ENCODE data around the gene PPP6R3. TPM values are rescaled to one million over a fixed set of nuclear protein-coding genes. Genes with fewer than 3 reads are reported as not detected.
A peak's percentile ranks its signal among the peaks of the same experiment; 100 is the strongest.
"Not testable (repeated sequence)": the region's sequence is repeated elsewhere in the genome, so short reads cannot be mapped to it uniquely, and the experiment has no call there.

The PPP6R3 gene
- total RNA-seq, 1 experiment from 2014 or later = 143 TPM

DNA sequence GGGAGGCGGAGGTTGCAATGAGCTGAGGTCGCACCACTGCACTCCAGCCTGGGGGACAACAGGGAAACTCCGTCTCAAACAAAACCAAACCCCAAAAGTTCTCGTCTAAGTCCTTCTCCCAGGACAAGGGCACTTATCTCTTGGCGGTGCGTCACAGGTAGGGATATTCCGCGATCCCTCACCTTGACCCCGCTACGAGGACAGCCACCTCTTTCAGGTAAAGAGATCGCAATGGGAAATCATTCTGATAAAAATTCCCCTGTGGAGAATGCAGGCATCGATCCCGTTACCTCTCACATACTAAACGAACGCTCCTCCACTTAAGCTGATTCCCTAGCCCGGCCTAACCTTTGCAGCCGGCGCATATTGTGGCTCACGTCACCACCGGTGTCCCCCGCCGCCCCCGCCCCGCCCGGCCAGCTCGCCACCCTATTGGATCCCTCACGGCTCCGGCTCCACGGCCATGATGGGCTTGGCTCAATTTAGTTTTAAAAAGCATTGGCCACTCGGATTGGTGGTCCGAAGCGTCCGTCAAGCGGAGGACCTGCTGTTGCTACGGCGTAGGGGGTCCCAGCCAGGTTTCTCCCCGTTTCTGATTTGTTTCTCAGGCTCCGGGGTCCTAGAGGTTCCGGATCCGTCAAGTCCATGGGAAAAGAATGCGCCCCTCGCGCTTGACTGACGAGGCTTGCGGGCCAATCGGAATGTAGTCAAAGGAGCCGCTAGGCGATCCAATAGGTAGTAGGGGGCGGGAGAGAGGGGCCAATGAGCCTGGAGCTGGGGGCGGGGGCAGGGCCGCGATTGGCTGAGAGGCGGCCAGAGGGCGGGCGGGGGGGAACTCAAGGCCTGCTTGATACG, 439 bp upstream of the PPP6R3 start:
- Histone ChIP-seq H3K27ac (peak overlapping the region; percentile 76), H3K27me3 (no peaks in the 10 kb centered on the region)

DNA sequence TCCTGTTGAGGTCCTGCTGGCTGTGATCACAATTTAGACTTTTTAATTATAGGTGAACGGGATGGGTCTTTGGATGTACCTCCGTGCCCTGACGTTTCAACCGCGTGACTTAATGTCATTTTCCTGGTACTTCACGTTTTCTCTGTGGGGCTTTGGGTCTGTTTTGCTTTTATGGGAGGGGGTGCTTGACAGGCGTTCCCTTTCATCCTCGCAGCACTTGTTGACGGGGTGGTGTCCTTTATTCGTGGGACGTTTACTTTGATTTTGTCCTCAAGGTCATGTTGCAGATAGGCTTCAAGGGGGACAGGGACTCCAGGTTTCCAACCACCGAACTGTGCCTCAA, 994 bp downstream of the PPP6R3 start:
- no peak for DNase-seq
- Histone ChIP-seq H3K4me1 (no peaks in the 10 kb centered on the region; the same call in 1 of the 2 replicates), H3K36me3 (peaks cover 19% of the 10 kb centered on the region), H3K4me3 (peak overlapping the region; percentile 100), H3K27me3 (no peaks in the 10 kb centered on the region), H3K9me3 (replicated peaks) (no peaks in the 10 kb centered on the region), H3K27ac (no peak overlapping the region; the same call in 1 of the 2 replicates)

More for the DNA sequence above, 439 bp upstream of the PPP6R3 start:
- DNase-seq = peak; percentile 98 to 99
- peaks cover 10% of the 10 kb centered on the region for H3K36me3 ChIP-seq
- H3K4me3 ChIP-seq = peak overlapping the region; percentile 100
- H3K9me3 ChIP-seq (replicated peaks) = no peaks in the 10 kb centered on the region
- H3K4me1 ChIP-seq = no peaks in the 10 kb centered on the region; the same call in 1 of the 2 replicates

DNA sequence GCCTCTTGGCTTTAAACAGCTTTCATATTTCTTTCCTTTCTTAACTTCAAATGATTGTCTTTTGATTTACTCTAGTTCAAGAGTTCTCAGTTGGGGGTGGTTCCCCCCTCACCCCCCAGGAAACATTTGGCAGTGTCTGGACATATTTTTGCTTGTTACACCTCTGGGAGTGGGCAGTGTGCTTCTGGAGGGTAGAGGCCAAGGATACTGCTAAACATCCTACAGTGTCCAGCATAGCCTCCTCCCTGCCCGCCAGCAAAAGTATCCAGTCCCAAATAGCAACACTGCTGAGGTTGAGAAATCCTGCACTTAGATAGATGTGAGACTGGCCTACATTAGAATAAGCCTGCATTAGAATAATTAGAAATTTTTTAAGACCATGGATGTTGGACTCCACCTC, 3.2 kb downstream of the PPP6R3 start:
- Histone ChIP-seq H3K4me1 (no peaks in the 10 kb centered on the region; the same call in 1 of the 2 replicates), H3K27me3 (no peaks in the 10 kb centered on the region), H3K36me3 (peaks cover 27% of the 10 kb centered on the region), H3K4me3 (no peak overlapping the region), H3K9me3 (replicated peaks) (no peaks in the 10 kb centered on the region), H3K27ac (no peak overlapping the region)
- DNase-seq = no peak

DNA sequence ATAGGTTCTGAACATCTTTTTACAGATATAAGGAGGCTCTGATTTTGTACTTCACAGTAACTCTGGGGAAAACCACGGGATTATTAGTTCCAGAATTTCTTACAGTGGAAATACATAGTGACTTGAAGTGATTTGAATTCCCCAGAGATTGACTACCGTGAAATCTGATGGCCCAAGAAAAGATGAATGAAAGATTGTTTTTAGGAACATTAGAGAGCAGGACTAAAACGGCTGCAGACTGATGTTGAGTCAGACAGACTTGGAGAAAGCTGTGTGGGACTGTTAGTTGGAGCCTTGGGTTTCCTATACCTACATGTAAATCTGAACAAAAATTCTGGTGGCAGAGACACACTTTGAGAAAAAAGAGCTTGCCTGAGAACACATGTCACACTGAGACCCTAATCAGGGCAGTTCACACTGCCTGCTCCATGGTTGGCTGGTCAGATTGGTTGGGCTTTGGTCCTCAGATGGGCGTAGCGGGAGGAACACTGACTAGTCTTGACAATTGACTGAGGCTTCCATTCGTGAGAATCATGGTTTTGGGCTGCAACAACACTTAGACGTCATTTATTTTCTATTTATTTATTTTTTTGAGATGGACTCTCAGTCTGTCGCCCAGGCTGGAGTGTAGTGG, 6.8 kb downstream of the PPP6R3 start:
- Histone ChIP-seq H3K4me1 (no peaks in the 10 kb centered on the region; the same call in 1 of the 2 replicates), H3K27ac (no peak overlapping the region), H3K4me3 (no peak overlapping the region), H3K27me3 (no peaks in the 10 kb centered on the region), H3K9me3 (replicated peaks) (no peaks in the 10 kb centered on the region), H3K36me3 (peaks cover 36% of the 10 kb centered on the region)
- no peak for DNase-seq

DNA sequence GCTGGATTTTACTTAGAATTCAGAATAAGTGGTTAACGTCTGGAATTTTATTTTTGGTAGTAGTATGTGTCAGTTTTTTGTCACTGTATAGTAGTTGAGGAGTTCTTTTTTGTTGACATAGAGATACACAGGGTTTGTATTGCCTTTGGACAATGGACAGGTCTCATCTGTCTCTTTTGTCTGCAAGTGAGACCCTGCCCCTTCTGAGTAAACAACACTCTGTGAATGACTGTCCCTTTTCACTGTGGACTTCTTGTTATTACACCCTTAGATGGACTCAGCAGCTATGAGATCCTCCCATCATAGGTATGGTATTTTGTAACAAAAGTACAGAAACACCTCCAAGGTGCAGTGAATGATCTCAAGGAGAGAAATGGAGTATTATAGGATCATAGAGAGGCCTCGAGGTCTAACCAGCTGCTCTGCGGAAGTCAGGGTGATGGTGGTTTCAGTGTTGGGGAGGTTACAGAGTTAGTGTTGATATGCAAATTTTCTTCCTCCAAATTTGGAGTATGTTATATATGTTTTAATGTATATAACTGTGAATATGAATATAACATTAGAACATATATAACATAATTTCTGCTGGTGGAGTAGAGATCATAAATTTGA, 7.8 kb downstream of the PPP6R3 start:
- Histone ChIP-seq H3K27me3 (no peaks in the 10 kb centered on the region), H3K4me3 (no peak overlapping the region), H3K4me1 (no peaks in the 10 kb centered on the region), H3K9me3 (replicated peaks) (no peaks in the 10 kb centered on the region), H3K27ac (no peak overlapping the region), H3K36me3 (peaks cover 38% of the 10 kb centered on the region)
- no peak for DNase-seq

DNA sequence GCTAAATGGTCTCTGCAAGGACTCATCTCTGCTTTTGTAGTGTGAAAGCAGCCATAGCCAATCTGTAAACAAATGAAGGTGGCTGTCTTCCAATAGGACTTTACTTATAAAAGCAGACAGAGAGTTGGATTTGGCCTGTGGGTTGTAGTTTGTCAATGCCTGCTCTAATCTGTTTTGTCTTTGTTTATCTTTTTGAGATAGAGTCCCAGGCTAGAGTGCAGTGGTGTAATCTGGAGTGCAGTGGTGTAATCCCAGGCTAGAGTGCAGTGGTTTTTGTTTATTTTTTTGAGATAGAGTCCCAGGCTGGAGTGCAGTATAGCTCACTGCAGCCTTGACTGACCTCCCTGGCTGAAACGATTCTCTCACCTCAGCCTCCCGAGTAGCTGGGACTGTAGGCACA, 8.6 kb downstream of the PPP6R3 start:
- Histone ChIP-seq H3K27me3 (no peaks in the 10 kb centered on the region), H3K9me3 (replicated peaks) (no peaks in the 10 kb centered on the region), H3K36me3 (peaks cover 34% of the 10 kb centered on the region), H3K4me1 (no peaks in the 10 kb centered on the region), H3K4me3 (no peak overlapping the region), H3K27ac (no peak overlapping the region)
- no peak for DNase-seq

DNA sequence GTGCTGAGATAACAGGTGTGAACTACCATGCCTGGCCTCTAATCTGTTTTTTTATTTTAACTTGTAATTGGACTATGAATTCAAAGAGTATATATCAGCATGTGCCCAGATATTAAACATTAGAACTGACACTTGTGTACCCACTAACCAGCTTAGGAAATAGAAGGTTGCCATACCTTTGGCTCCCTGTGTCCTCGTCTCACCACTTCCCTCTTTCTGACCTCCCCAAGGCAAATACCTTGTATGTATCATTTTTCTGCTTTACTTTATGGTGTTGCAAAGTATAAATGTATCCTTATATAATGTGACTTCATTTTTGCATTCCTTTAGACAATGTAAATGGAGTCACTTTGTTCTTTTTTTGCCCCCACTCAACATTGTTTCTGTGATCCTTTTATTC, 9.1 kb downstream of the PPP6R3 start:
- Histone ChIP-seq H3K4me1 (no peaks in the 10 kb centered on the region), H3K27me3 (no peaks in the 10 kb centered on the region), H3K27ac (no peak overlapping the region), H3K4me3 (no peak overlapping the region), H3K36me3 (peaks cover 31% of the 10 kb centered on the region), H3K9me3 (replicated peaks) (no peaks in the 10 kb centered on the region)
- DNase-seq = no peak

DNA sequence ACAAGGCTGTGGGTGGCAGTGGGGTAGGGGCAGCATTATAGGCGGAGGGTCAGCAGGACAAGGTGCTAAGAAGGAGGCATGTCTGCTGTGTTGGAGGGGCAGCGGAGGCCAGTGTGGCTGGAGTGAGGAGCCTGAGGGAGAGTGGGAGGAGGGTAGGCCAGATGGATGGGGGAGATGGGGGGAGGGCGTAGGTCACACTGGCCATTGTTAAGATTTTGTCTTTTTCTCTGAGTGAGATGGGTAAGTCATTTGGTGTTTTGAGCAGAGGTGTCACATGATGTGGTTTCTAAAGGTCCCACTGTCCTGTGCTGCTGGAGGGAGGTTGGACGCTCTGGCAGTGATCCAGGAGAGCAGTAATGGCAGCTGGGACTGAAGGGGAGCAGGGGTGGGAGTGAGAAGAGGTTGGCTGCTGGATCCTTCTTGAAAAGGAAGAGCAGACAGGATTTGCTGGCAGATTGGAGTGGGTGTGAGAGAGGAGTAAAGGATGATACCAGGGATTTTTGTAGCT, 9.8 kb downstream of the PPP6R3 start:
- no peak overlapping the region for H3K27ac ChIP-seq
- H3K4me1 ChIP-seq = no peaks in the 10 kb centered on the region
- H3K9me3 ChIP-seq (replicated peaks) = no peaks in the 10 kb centered on the region
- no peak overlapping the region for H3K4me3 ChIP-seq
- H3K27me3 ChIP-seq = no peaks in the 10 kb centered on the region
- H3K36me3 ChIP-seq = peaks cover 27% of the 10 kb centered on the region
- DNase-seq = no peak

DNA sequence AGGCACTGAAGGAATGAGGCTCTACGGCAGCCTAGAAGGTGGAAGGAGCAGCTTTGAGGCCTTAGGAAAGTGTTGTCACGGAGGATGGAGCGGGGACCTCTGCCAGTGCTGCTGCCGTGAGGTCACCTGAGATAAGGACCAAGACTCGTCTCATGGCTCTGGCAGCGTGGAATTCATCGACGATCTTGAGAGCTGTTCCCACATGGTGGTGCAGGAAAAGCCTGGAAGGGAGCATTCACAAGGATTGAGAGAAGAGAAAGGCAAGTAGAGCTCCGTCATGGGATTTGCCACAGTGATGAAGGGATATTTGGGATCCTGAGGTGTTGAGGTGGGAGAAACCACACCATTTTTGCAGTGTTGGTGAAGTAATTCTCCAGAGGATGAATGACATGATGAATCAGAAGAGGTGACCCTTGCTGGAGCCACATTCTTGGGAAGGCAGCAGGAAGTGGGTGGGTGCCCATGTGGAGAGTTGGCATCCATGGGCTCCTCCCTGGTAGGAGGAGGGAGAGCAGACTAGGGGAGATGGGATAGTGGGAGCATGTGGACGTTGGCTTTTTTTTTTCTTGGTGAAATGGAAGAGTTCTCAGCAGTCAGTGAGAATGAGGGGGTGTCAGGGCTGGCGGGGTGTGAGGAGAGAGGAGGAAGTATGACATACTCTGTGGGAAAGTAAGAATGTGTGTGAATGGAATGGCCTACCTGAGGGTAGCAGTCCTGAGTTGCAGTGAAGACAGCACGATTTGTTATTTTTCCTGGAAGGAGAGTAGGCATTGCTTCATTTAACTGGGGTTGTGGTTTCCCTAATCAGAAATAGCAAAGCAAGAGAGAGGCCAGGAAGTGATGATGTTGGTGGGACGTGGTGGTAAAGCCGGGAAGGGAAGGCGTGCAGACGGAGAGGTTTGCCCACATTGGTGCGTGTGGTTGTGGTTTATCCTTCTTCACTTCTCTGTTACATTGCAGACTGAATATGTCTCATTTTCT, 11.1 kb downstream of the PPP6R3 start:
- Histone ChIP-seq H3K4me3 (no peak overlapping the region), H3K27ac (no peak overlapping the region), H3K4me1 (no peaks in the 10 kb centered on the region), H3K9me3 (replicated peaks) (no peaks in the 10 kb centered on the region), H3K36me3 (peaks cover 21% of the 10 kb centered on the region), H3K27me3 (no peaks in the 10 kb centered on the region)
- no peak for DNase-seq

DNA sequence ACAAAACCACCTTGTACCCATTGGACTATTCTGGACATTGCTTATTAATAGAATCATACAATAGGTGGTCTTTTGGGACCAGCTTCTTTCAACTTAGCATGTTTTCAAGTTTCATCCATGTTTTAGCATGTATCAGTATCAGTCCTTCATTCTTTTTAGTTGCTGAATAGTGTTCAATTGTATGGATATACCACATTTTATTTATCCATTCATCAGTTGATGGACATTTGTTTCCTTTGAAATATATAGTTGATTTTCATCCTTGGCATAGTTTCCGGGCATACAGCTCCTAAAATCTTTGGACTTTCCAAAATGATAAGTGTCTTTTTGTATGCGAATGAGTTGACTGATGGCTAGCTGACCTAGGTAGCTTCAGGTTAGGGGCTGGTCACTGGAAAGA, 12.2 kb downstream of the PPP6R3 start:
- Histone ChIP-seq H3K27ac (no peak overlapping the region), H3K4me1 (no peaks in the 10 kb centered on the region), H3K27me3 (no peaks in the 10 kb centered on the region), H3K4me3 (no peak overlapping the region), H3K36me3 (peaks cover 29% of the 10 kb centered on the region), H3K9me3 (replicated peaks) (no peaks in the 10 kb centered on the region)
- no peak for DNase-seq

DNA sequence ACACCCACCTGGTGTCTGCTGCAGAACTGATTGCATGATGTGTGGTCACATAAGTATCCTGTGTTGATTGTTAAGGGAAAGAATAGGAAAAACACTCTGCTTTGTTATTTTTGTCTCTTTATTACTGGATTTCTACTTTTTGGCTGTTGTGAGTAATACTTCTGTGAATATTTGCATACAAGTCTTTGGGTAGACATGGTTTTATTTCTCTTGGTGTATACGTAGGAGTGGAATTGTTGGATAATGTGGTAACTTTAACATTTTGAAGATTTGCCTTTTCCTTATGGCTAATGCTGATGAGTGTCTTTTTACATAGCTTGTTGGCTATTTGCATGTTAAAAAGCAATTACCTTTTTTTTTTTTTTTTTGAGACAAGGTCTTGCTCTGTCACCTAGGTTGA, 13.1 kb downstream of the PPP6R3 start:
- Histone ChIP-seq H3K9me3 (replicated peaks) (no peaks in the 10 kb centered on the region), H3K27me3 (no peaks in the 10 kb centered on the region), H3K27ac (no peak overlapping the region), H3K4me1 (no peaks in the 10 kb centered on the region), H3K4me3 (no peak overlapping the region), H3K36me3 (peaks cover 26% of the 10 kb centered on the region)
- no peak for DNase-seq

DNA sequence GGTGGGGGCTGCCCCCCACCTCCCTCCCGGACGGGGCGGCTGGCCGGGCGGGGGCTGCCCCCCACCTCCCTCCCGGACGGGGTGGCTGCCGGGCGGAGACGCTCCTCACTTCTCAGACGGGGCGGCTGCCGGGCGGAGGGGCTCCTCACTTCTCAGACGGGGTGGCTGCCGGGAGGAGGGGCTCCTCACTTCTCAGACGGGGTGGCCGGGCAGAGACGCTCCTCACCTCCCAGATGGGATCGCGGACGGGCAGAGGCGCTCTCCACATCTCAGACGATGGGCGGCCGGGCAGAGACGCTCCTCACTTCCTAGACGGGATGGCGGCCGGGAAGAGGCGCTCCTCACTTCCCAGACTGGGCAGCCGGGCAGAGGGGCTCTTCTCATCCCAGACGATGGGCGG, 15.1 kb downstream of the PPP6R3 start:
- peaks cover 39% of the 10 kb centered on the region for H3K36me3 ChIP-seq
- H3K27ac ChIP-seq; H3K4me1 ChIP-seq; H3K9me3 ChIP-seq (replicated peaks); H3K4me3 ChIP-seq; H3K27me3 ChIP-seq; DNase-seq: not testable (repeated sequence)

DNA sequence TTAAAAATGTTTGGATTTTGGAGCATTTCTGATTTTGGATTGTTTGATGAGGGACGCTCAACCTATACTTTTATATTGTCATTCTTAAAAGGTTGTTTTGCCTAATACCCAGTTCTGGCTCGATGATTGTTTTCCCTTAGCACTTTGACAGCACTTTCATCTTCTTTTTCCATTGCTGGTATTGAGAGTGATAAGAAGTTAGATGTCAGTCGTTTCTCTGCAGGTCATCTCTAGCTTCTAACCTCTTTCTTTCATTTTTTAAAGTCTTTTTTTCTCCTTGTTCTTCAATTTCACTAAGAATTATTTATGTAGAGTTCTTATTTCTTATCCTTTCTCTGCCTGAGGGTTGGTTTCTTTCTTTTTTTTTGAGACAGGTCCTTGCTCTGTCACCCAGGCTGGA, 18.8 kb downstream of the PPP6R3 start:
- Histone ChIP-seq H3K27me3 (no peaks in the 10 kb centered on the region), H3K27ac (no peak overlapping the region), H3K4me1 (no peaks in the 10 kb centered on the region), H3K9me3 (replicated peaks) (peaks cover 5% of the 10 kb centered on the region; the same call in 1 of the 2 replicates), H3K4me3 (no peak overlapping the region), H3K36me3 (peaks cover 34% of the 10 kb centered on the region)
- no peak for DNase-seq

DNA sequence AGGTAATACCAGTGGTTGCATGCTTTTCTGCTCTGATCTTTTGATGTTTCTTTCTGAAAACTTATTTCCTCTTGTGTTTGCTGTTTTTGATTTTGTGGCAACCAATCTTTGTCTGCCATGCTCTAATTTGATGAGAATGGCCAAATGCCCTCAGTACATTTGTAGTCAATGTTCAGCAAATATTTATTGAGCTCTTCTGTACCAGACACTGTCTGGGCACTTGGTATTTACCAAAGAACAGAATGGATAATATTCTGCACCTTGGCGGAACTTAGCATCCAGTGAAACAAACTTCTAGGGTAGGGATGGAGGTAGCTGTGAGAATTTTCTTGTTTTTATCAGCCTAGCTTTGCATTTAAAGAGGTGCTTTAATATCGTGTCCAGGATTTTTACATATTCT, 19.6 kb downstream of the PPP6R3 start:
- Histone ChIP-seq H3K36me3 (peaks cover 34% of the 10 kb centered on the region), H3K27ac (no peak overlapping the region), H3K9me3 (replicated peaks) (peaks cover 7% of the 10 kb centered on the region; the same call in 1 of the 2 replicates), H3K27me3 (no peaks in the 10 kb centered on the region), H3K4me3 (no peak overlapping the region), H3K4me1 (no peaks in the 10 kb centered on the region)
- DNase-seq = no peak

All from SJCRH30 (cell line).